ENCODE data around the gene IQCB1. TPM values are rescaled to one million over a fixed set of nuclear protein-coding genes. Genes with fewer than 3 reads are reported as not detected.

Gene IQCB1
- total RNA-seq, 1 donor = 15.9 TPM

DNA sequence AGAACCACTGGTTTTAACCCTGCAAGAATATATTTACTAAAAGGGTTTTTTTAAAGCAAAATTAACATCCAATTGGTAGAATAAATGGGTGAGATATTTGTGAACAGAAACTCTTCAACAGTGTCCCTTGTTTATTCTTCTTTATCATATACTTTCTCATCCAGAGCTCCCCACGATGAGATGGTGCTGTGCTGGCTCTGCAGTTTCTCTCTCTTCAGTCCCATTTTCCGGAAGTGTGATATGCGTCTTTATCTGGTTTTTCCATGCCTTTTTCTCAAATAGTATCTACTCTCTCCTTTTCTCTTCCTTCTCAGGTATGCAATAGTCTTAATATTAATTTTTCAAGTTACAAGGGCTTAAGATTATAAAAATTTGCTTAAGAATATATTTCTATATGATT is 1.6 kb upstream of the IQCB1 start:
- Histone ChIP-seq H3K79me2 (ENCODE audit: insufficient read depth, low read length) (peaks cover 24% of the 10 kb centered on the region), H2AFZ (ENCODE audit: low read length) (no peak overlapping the region), H3K4me3 (ENCODE audit: insufficient read depth, low read length) (no peak overlapping the region), H3K36me3 (ENCODE audit: insufficient read depth, low read length) (peaks cover 9% of the 10 kb centered on the region), H3K4me1 (ENCODE audit: insufficient read depth, low read length) (peaks cover 8% of the 10 kb centered on the region), H3K4me2 (ENCODE audit: insufficient read depth, low read length) (no peak overlapping the region), H3K27ac (ENCODE audit: low read depth, low read length) (no peak overlapping the region), H3K27me3 (ENCODE audit: insufficient read depth, low read length) (peaks cover 3% of the 10 kb centered on the region), H4K20me1 (ENCODE audit: insufficient read depth, low read length) (no peaks in the 10 kb centered on the region), H3K9me3 (ENCODE audit: low read depth, low read length) (no peaks in the 10 kb centered on the region)
- no peak for DNase-seq (ENCODE audit: insufficient read length, low spot score, missing footprints)
- no peak for TF ChIP-seq CTCF (IDR thresholded peaks at IDR 0.05; ENCODE audit: extremely low read depth, low read depth, low read length)

DNA sequence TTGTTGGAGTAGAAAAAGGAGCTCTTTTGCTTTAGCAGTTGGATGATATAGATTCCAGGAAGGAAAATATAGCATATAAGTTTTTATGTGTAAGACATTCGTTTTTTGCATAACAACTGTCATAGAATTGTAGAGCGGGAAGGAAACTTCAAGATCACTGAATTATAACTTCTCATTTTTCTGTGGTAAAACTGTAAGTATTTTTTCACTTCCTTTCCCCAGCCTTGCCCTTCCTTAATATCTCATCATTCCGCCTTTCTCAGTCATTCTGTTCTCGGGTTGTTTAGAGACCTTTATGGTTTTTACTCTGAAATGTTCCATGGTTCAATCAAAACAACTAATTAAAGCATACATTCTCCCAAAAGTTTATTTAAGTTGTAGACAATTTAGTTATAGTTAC is 1.2 kb upstream of the IQCB1 start:
- no peaks in the 10 kb centered on the region for H3K9me3 ChIP-seq (ENCODE audit: low read depth, low read length)
- H3K4me2 ChIP-seq (ENCODE audit: insufficient read depth, low read length) = peak overlapping the region; percentile 90
- no peak overlapping the region for H3K27ac ChIP-seq (ENCODE audit: low read depth, low read length)
- H3K79me2 ChIP-seq (ENCODE audit: insufficient read depth, low read length) = peaks cover 24% of the 10 kb centered on the region
- H4K20me1 ChIP-seq (ENCODE audit: insufficient read depth, low read length) = no peaks in the 10 kb centered on the region
- DNase-seq (ENCODE audit: insufficient read length, low spot score, missing footprints) = no peak
- peaks cover 13% of the 10 kb centered on the region for H3K36me3 ChIP-seq (ENCODE audit: insufficient read depth, low read length)
- no peak for TF ChIP-seq CTCF (IDR thresholded peaks at IDR 0.05; ENCODE audit: extremely low read depth, low read depth, low read length)
- peaks cover 3% of the 10 kb centered on the region for H3K27me3 ChIP-seq (ENCODE audit: insufficient read depth, low read length)
- H3K4me3 ChIP-seq (ENCODE audit: insufficient read depth, low read length) = no peak overlapping the region
- peaks cover 8% of the 10 kb centered on the region for H3K4me1 ChIP-seq (ENCODE audit: insufficient read depth, low read length)
- no peak overlapping the region for H2AFZ ChIP-seq (ENCODE audit: low read length)

- no peak for DNase-seq (ENCODE audit: insufficient read length, low spot score, missing footprints)
- peaks cover 3% of the 10 kb centered on the region for H3K27me3 ChIP-seq (ENCODE audit: insufficient read depth, low read length)
- no peaks in the 10 kb centered on the region for H3K9me3 ChIP-seq (ENCODE audit: low read depth, low read length)
- H3K4me2 ChIP-seq (ENCODE audit: insufficient read depth, low read length) = peak overlapping the region; percentile 90
- peaks cover 29% of the 10 kb centered on the region for H3K79me2 ChIP-seq (ENCODE audit: insufficient read depth, low read length)
- H3K4me3 ChIP-seq (ENCODE audit: insufficient read depth, low read length) = peak overlapping the region; percentile 81
- H4K20me1 ChIP-seq (ENCODE audit: insufficient read depth, low read length) = no peaks in the 10 kb centered on the region
- TF ChIP-seq CTCF (IDR thresholded peaks at IDR 0.05; ENCODE audit: extremely low read depth, low read depth, low read length) = no peak
- peaks cover 16% of the 10 kb centered on the region for H3K36me3 ChIP-seq (ENCODE audit: insufficient read depth, low read length)
- no peak overlapping the region for H3K27ac ChIP-seq (ENCODE audit: low read depth, low read length)
- H3K4me1 ChIP-seq (ENCODE audit: insufficient read depth, low read length) = peaks cover 8% of the 10 kb centered on the region
- H2AFZ ChIP-seq (ENCODE audit: low read length) = peak overlapping the region; percentile 97
Observed at GRCh38 chr3:121835465-121835801, 573 bp upstream of the IQCB1 start.

- Histone ChIP-seq H3K27me3 (ENCODE audit: insufficient read depth, low read length) (peaks cover 3% of the 10 kb centered on the region), H3K4me3 (ENCODE audit: insufficient read depth, low read length) (peak overlapping the region; percentile 81), H3K4me1 (ENCODE audit: insufficient read depth, low read length) (peaks cover 8% of the 10 kb centered on the region), H3K36me3 (ENCODE audit: insufficient read depth, low read length) (peaks cover 16% of the 10 kb centered on the region), H2AFZ (ENCODE audit: low read length) (peak overlapping the region; percentile 97), H3K4me2 (ENCODE audit: insufficient read depth, low read length) (peak overlapping the region; percentile 90), H3K27ac (ENCODE audit: low read depth, low read length) (peak overlapping the region; percentile 69), H3K9me3 (ENCODE audit: low read depth, low read length) (no peaks in the 10 kb centered on the region), H4K20me1 (ENCODE audit: insufficient read depth, low read length) (no peaks in the 10 kb centered on the region), H3K79me2 (ENCODE audit: insufficient read depth, low read length) (peaks cover 29% of the 10 kb centered on the region)
- no peak for TF ChIP-seq CTCF (IDR thresholded peaks at IDR 0.05; ENCODE audit: extremely low read depth, low read depth, low read length)
- DNase-seq (ENCODE audit: insufficient read length, low spot score, missing footprints) = peak; percentile 76
Observed at GRCh38 chr3:121834157-121834670, 646 bp downstream of the IQCB1 start.

Data from osteoblast (primary cell).